Fibroblast of mammary gland (primary cell): ENCODE results near the gene ADAMTSL3.
A peak's percentile ranks its signal among the peaks of the same experiment; 100 is the strongest.

ENCODE experiments used
- DNase-seq: peaks from one replicate; pipeline ENCODE4 v3.0.0-alpha.2; 2010; ENCODE audit warnings: low read depth
- H3K4me3 ChIP-seq: 2 replicates; pipeline ENCODE4 v1.5.1; 2011; ENCODE audit warnings: low read depth, mild to moderate bottlenecking, low read length, moderate library complexity; ENCODE audit not compliant: control insufficient read depth
- CTCF ChIP-seq: conservative IDR thresholded peaks from 2 replicates; pipeline ENCODE4 v1.5.1; 2011; ENCODE audit warnings: low read depth, low read length, inconsistent platforms; ENCODE audit not compliant: control insufficient read depth, insufficient read depth

ADAMTSL3 gene

GRCh38 chr15:83897037-83897436, 243.1 kb downstream of the ADAMTSL3 start:
- no peak for TF ChIP-seq CTCF
- DNase-seq: no peak

GRCh38 chr15:83898361-83898760, 244.4 kb downstream of the ADAMTSL3 start:
- H3K4me3 ChIP-seq: no peak overlapping the region
- DNase-seq: no peak

More at GRCh38 chr15:83897037-83897436, 243.1 kb downstream of the ADAMTSL3 start:
- H3K4me3 ChIP-seq: no peak overlapping the region

GRCh38 chr15:83899670-83900069, 245.7 kb downstream of the ADAMTSL3 start:
- TF ChIP-seq CTCF: no peak
- no peak for DNase-seq
- no peak overlapping the region for H3K4me3 ChIP-seq

More at GRCh38 chr15:83898361-83898760, 244.4 kb downstream of the ADAMTSL3 start:
- no peak for TF ChIP-seq CTCF

GRCh38 chr15:83904107-83905040, 250.5 kb downstream of the ADAMTSL3 start:
- no peak for TF ChIP-seq CTCF
- peak; percentile 93 for DNase-seq
- H3K4me3 ChIP-seq: no peak overlapping the region

GRCh38 chr15:83905556-83906273, 251.8 kb downstream of the ADAMTSL3 start:
- no peak overlapping the region for H3K4me3 ChIP-seq
- no peak for DNase-seq
- TF ChIP-seq CTCF: no peak

- no peak overlapping the region for H3K4me3 ChIP-seq
- TF ChIP-seq CTCF: no peak
- DNase-seq: no peak
These were observed 257.4 kb downstream of the ADAMTSL3 start for GRCh38 chr15:83911345-83911744.
